ENCODE data around the gene GPRIN1.

Gene GPRIN1

DNA sequence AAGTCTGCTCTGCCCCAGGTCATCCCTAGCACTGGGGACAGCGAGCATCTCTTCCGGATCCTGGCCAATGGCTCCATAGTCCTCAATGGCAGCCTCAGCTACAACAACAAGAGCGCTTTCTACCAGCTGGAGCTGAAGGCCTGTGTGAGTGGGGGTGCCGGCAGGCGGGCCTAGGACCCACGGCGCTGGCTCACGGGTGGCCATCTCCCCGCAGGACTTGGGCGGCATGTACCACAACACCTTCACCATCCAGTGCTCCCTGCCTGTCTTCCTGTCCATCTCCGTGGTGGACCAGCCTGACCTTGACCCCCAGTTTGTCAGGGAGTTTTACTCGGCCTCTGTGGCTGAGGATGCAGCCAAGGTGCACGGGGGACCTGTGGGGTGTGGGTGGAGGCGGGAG is 34.9 kb downstream of the GPRIN1 start:
- peaks cover 4% of the 10 kb centered on the region for H3K27me3 ChIP-seq (ENCODE audit: control insufficient read depth, insufficient read depth, low read length)
- no peak overlapping the region for H3K4me2 ChIP-seq (ENCODE audit: low read length)
- H3K9me3 ChIP-seq (replicated peaks; ENCODE audit: low read length): no peaks in the 10 kb centered on the region
- no peaks in the 10 kb centered on the region for H3K36me3 ChIP-seq (ENCODE audit: insufficient read depth, low read length)
- no peaks in the 10 kb centered on the region for H3K4me1 ChIP-seq (ENCODE audit: control insufficient read depth, insufficient read depth, low read length)
- H3K9ac ChIP-seq (ENCODE audit: low read depth, low read length): no peak overlapping the region
- H3K4me3 ChIP-seq (ENCODE audit: low read length): no peak overlapping the region

DNA sequence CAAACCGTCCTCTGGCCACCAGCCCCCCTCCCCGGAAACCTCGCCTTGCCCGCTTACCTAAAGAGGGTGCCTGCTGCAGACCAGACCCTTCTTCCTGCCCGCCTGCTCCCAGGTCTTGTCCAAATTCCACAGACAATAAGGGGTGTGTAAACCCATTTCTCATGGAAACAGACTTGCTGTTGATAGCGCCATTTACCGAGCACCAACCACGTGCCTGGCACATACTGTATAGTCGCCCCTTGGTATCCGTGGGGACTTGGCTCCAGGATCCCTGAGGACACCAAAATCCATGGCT is 35.7 kb downstream of the GPRIN1 start:
- Histone ChIP-seq H3K4me3 (ENCODE audit: low read length) (no peak overlapping the region), H3K9me3 (replicated peaks; ENCODE audit: low read length) (no peaks in the 10 kb centered on the region), H3K9ac (ENCODE audit: low read depth, low read length) (no peak overlapping the region), H3K27me3 (ENCODE audit: control insufficient read depth, insufficient read depth, low read length) (peaks cover 4% of the 10 kb centered on the region), H3K36me3 (ENCODE audit: insufficient read depth, low read length) (no peaks in the 10 kb centered on the region), H3K4me2 (ENCODE audit: low read length) (no peak overlapping the region), H3K4me1 (ENCODE audit: control insufficient read depth, insufficient read depth, low read length) (no peaks in the 10 kb centered on the region)

DNA sequence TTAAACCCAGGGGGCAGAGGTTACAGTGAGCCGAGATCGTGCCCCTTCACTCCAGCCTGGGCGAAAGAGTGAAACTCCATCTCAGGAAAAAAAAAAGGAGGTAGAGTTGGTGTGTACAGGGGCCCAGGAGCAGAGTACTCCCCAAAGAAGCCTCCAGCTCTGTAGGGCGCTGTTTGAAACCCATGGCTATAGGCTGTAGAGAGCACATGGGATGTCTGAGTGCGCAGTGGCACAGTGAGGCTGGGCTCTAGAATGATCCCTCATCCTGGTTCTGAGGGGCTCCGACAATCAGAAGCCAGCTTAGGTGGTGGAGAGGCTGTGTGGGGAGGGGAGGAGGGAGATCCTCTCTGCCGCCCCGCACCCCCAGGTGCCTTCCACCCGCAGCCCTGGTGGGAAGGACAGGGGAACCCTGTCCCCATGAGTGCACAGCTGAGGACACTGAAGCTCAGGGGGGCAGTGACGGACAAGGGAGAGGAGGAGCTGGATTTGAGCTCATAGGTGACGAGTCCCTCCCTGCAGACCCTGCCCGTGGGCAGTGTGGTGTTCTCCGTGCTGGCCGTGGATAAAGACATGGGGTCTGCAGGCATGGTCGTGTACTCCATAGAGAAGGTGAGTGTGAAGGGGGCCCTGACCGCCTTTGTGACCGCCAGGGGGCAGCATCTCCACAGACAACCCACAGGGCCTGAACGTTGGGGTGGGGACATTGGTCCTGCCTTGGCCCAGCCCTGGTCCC is 36.2 kb downstream of the GPRIN1 start:
- Histone ChIP-seq H3K9ac (ENCODE audit: low read depth, low read length) (no peak overlapping the region), H3K4me1 (ENCODE audit: control insufficient read depth, insufficient read depth, low read length) (no peaks in the 10 kb centered on the region), H3K4me3 (ENCODE audit: low read length) (no peak overlapping the region), H3K4me2 (ENCODE audit: low read length) (no peak overlapping the region), H3K9me3 (replicated peaks; ENCODE audit: low read length) (no peaks in the 10 kb centered on the region), H3K36me3 (ENCODE audit: insufficient read depth, low read length) (no peaks in the 10 kb centered on the region), H3K27me3 (ENCODE audit: control insufficient read depth, insufficient read depth, low read length) (peaks cover 5% of the 10 kb centered on the region)

DNA sequence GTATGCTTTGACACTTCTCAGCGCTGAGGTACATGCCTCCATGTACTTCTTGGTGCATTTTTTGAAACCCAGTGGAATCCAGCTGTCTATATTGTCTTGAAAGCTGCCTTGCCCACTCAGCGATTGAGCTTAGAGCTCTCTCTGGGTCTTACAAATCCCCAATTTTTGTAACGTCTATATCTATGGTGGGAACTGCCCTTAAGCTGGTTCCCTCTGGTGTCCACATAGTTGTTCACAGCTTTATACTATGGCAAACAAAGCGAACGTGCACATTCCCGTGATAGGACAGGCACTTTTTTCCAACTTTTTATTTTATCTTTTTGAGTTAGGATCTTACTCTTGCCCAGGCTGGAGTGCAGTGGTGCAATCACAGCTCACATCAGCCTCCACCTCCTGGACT is 39.9 kb downstream of the GPRIN1 start:
- Histone ChIP-seq H3K27me3 (ENCODE audit: control insufficient read depth, insufficient read depth, low read length) (peaks cover 18% of the 10 kb centered on the region), H3K4me3 (ENCODE audit: low read length) (no peak overlapping the region), H3K36me3 (ENCODE audit: insufficient read depth, low read length) (no peaks in the 10 kb centered on the region), H3K4me1 (ENCODE audit: control insufficient read depth, insufficient read depth, low read length) (no peaks in the 10 kb centered on the region), H3K9me3 (replicated peaks; ENCODE audit: low read length) (no peaks in the 10 kb centered on the region), H3K4me2 (ENCODE audit: low read length) (no peak overlapping the region), H3K9ac (ENCODE audit: low read depth, low read length) (no peak overlapping the region)

DNA sequence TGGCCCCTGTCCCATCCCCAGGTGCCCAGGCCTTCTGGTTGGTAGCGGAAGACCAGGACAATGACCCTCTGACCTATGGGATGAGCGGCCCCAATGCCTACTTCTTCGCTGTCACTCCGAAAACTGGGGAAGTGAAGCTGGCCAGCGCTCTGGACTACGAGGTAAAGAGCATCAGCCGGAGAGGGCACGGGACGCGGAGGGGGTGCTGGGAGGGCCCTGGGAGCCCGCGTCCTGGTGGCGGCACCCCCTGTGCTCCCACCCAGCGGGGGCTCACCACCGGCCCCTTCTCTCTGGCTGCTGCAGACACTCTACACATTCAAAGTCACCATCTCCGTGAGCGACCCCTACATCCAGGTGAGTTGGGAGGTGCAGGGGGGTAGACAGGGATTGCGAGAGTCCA is 41.3 kb downstream of the GPRIN1 start:
- H3K9ac ChIP-seq (ENCODE audit: low read depth, low read length): no peak overlapping the region
- no peaks in the 10 kb centered on the region for H3K36me3 ChIP-seq (ENCODE audit: insufficient read depth, low read length)
- peaks cover 18% of the 10 kb centered on the region for H3K27me3 ChIP-seq (ENCODE audit: control insufficient read depth, insufficient read depth, low read length)
- H3K4me1 ChIP-seq (ENCODE audit: control insufficient read depth, insufficient read depth, low read length): no peaks in the 10 kb centered on the region
- H3K4me2 ChIP-seq (ENCODE audit: low read length): no peak overlapping the region
- no peaks in the 10 kb centered on the region for H3K9me3 ChIP-seq (replicated peaks; ENCODE audit: low read length)
- no peak overlapping the region for H3K4me3 ChIP-seq (ENCODE audit: low read length)

DNA sequence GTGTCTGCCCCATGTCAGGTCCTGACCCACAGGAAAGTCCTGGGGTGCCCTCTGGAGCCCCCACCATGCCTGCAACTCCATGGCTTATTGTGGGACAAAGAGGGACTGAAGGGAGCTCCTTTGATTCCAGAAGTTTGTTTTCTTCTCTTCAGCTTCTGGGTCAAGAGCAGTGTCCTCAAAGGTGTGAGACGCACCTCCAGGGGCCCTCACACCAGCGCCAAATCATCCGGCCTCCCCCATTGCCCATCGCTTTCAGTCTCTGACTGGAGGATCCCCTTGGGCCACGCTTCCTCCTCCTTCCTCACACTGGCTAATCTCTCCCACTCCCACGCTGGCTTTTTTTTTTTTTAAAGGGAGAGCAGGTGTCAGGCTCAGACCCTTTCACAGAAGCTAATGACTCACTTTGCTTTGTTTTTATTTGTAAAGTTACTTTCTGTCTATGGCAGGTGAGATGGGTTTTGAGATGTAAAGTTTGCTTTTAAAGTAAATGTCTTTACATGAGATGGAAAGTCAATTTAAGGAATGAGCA is 44.1 kb downstream of the GPRIN1 start:
- Histone ChIP-seq H3K9ac (ENCODE audit: low read depth, low read length) (no peak overlapping the region), H3K36me3 (ENCODE audit: insufficient read depth, low read length) (no peaks in the 10 kb centered on the region), H3K4me3 (ENCODE audit: low read length) (no peak overlapping the region), H3K9me3 (replicated peaks; ENCODE audit: low read length) (no peaks in the 10 kb centered on the region), H3K4me2 (ENCODE audit: low read length) (no peak overlapping the region), H3K27me3 (ENCODE audit: control insufficient read depth, insufficient read depth, low read length) (peaks cover 21% of the 10 kb centered on the region), H3K4me1 (ENCODE audit: control insufficient read depth, insufficient read depth, low read length) (no peaks in the 10 kb centered on the region)

DNA sequence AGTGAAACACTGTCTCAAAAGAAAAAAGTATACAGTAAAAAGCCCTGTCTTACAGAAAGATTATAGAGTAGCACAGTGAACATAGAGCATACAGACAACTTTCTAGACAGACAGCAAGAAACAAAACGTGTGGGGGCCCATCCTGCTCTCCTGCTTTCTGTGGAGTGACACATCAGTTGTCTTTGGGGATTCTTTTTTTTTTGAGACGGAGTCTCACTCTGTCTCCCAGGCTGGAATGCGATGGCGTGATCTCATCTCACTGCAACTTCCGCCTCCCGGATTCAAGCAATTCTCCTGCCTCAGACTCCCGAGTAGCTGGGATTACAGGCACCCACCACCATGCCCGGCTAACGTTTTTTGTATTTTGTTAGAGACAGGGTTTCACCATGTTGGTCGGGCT is 46.0 kb downstream of the GPRIN1 start:
- Histone ChIP-seq H3K27me3 (ENCODE audit: control insufficient read depth, insufficient read depth, low read length) (peaks cover 26% of the 10 kb centered on the region), H3K4me3 (ENCODE audit: low read length) (no peak overlapping the region), H3K4me2 (ENCODE audit: low read length) (no peak overlapping the region), H3K36me3 (ENCODE audit: insufficient read depth, low read length) (no peaks in the 10 kb centered on the region), H3K4me1 (ENCODE audit: control insufficient read depth, insufficient read depth, low read length) (no peaks in the 10 kb centered on the region), H3K9me3 (replicated peaks; ENCODE audit: low read length) (no peaks in the 10 kb centered on the region), H3K9ac (ENCODE audit: low read depth, low read length) (no peak overlapping the region)

DNA sequence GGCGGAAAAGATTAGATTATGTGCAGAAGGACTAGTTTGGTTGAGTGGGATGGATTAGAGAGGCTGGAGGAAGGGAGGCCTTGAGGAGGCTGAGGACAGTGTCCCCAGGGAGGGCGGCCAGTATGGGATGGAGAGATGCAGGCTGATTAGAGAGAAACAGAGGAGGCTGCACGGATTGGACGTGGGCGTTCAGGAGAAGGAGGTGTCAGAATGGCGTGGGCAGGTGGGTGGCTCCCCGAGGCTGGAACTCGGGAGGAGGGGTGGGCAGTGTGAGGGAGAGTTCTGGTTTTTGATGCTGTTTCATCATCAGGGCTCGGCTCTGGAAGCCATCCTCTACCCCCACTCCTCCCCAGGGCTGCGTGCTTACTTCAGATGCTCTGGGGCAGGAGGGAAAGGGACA is 47.8 kb downstream of the GPRIN1 start:
- no peaks in the 10 kb centered on the region for H3K9me3 ChIP-seq (replicated peaks; ENCODE audit: low read length)
- H3K36me3 ChIP-seq (ENCODE audit: insufficient read depth, low read length): no peaks in the 10 kb centered on the region
- H3K4me3 ChIP-seq (ENCODE audit: low read length): no peak overlapping the region
- H3K4me2 ChIP-seq (ENCODE audit: low read length): no peak overlapping the region
- H3K27me3 ChIP-seq (ENCODE audit: control insufficient read depth, insufficient read depth, low read length): peaks cover 19% of the 10 kb centered on the region
- no peaks in the 10 kb centered on the region for H3K4me1 ChIP-seq (ENCODE audit: control insufficient read depth, insufficient read depth, low read length)
- no peak overlapping the region for H3K9ac ChIP-seq (ENCODE audit: low read depth, low read length)

DNA sequence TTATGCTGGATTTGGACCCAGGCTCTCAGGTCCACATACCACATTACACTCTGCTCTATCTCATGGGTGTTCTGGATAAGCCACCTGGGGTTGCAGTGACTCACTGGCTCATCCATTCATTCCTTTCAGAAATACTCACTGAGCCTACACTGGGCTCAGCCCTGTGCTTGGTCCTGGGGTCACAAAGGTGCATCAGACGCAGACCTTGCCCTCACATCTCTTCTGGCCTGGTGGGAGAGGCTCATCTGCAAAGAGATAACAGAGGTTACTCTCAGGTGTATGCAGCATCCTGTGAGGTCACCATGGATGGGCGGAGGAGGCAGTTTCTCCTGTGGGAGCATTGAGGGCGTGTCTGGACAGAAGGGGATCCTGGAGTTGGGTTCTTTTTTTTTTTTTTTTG is 48.7 kb downstream of the GPRIN1 start:
- no peak overlapping the region for H3K9ac ChIP-seq (ENCODE audit: low read depth, low read length)
- H3K4me3 ChIP-seq (ENCODE audit: low read length): no peak overlapping the region
- H3K27me3 ChIP-seq (ENCODE audit: control insufficient read depth, insufficient read depth, low read length): peaks cover 16% of the 10 kb centered on the region
- H3K4me1 ChIP-seq (ENCODE audit: control insufficient read depth, insufficient read depth, low read length): no peaks in the 10 kb centered on the region
- no peak overlapping the region for H3K4me2 ChIP-seq (ENCODE audit: low read length)
- no peaks in the 10 kb centered on the region for H3K36me3 ChIP-seq (ENCODE audit: insufficient read depth, low read length)
- no peaks in the 10 kb centered on the region for H3K9me3 ChIP-seq (replicated peaks; ENCODE audit: low read length)

DNA sequence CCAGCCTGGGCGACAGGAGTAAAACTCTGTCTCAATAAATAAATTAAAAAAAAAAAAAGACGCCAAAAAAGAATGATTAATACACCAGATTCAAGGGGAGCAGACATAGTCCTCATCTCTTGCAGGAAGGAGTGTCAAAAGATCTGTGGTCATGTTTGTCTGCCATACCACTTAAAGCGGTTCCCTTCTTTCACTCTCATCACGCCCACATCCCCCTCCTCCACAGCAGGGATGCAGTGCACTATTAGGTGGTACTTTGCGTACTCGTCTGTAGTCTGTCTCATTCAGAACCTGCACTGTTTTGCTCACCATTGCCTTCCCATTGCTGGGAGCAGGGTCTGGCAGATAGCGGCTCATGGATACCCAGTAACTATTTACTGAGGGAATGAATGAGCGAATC is 49.6 kb downstream of the GPRIN1 start:
- H3K4me1 ChIP-seq (ENCODE audit: control insufficient read depth, insufficient read depth, low read length): peaks cover 5% of the 10 kb centered on the region
- no peak overlapping the region for H3K4me2 ChIP-seq (ENCODE audit: low read length)
- no peaks in the 10 kb centered on the region for H3K9me3 ChIP-seq (replicated peaks; ENCODE audit: low read length)
- peaks cover 13% of the 10 kb centered on the region for H3K27me3 ChIP-seq (ENCODE audit: control insufficient read depth, insufficient read depth, low read length)
- H3K9ac ChIP-seq (ENCODE audit: low read depth, low read length): no peak overlapping the region
- H3K36me3 ChIP-seq (ENCODE audit: insufficient read depth, low read length): no peaks in the 10 kb centered on the region
- no peak overlapping the region for H3K4me3 ChIP-seq (ENCODE audit: low read length)

DNA sequence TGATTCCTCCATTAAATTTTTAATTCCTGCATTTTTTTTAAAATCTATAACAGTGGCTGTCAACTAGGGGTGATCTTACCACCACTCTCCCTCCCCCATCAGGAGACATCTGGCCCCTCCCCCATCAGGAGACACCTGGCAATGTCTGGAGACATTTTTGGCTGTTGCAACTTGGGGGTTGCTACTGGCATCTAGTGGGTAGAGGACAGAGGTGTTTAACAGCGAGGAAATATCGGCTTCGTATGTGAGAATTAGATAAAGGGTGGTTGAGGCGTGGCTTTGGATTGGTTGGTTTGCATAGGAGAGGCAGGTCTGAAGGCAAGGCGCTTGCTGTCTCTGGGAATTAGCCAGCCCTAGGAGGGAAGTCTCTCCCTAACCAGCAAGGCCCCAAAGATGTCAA is 50.3 kb downstream of the GPRIN1 start:
- peaks cover 5% of the 10 kb centered on the region for H3K4me1 ChIP-seq (ENCODE audit: control insufficient read depth, insufficient read depth, low read length)
- H3K9me3 ChIP-seq (replicated peaks; ENCODE audit: low read length): no peaks in the 10 kb centered on the region
- no peak overlapping the region for H3K4me2 ChIP-seq (ENCODE audit: low read length)

DNA sequence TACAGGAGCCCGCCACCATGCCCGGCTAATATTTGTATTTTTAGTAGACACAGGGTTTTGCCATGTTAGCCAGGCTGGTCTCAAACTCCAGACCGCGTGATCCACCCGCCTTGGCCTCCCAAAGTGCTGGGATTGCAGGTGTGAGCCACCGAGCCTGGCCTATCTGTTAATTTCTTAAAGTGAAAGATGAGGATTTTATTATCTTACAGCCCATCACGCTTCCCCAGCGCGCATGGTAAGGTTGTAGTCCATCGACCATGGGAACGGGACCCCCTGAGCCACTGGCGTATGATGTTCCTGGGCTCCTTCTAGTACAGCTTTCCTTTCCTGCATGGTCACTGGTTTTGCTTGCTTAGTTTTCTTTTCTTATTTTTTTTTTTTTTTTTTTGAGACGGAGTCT is 52.1 kb downstream of the GPRIN1 start:
- H3K4me3 ChIP-seq (ENCODE audit: low read length): no peak overlapping the region
- peaks cover 23% of the 10 kb centered on the region for H3K27me3 ChIP-seq (ENCODE audit: control insufficient read depth, insufficient read depth, low read length)
- no peaks in the 10 kb centered on the region for H3K36me3 ChIP-seq (ENCODE audit: insufficient read depth, low read length)
- no peak overlapping the region for H3K9ac ChIP-seq (ENCODE audit: low read depth, low read length)
- peaks cover 5% of the 10 kb centered on the region for H3K4me1 ChIP-seq (ENCODE audit: control insufficient read depth, insufficient read depth, low read length)
- no peaks in the 10 kb centered on the region for H3K9me3 ChIP-seq (replicated peaks; ENCODE audit: low read length)
- no peak overlapping the region for H3K4me2 ChIP-seq (ENCODE audit: low read length)

More for the DNA sequence above, 50.3 kb downstream of the GPRIN1 start:
- H3K27me3 ChIP-seq (ENCODE audit: control insufficient read depth, insufficient read depth, low read length): peaks cover 11% of the 10 kb centered on the region
- H3K4me3 ChIP-seq (ENCODE audit: low read length): no peak overlapping the region
- no peak overlapping the region for H3K9ac ChIP-seq (ENCODE audit: low read depth, low read length)
- H3K36me3 ChIP-seq (ENCODE audit: insufficient read depth, low read length): no peaks in the 10 kb centered on the region

Measured in skeletal muscle satellite cell (primary cell).